K562 (cell line): Measurements from ENCODE around the gene NPC1L1. TPM values are rescaled to one million over a fixed set of nuclear protein-coding genes. Genes with fewer than 3 reads are reported as not detected.

ENCODE experiments used
- CTBP1 ChIP-seq: fragments of 450-650 bp; IDR thresholded peaks from 2 replicates; pipeline ENCODE4 v1.6.1; 2016; ENCODE audit warnings: borderline replicate concordance
- IRF1 ChIP-seq: sonication (generic); formaldehyde crosslinking; IDR thresholded peaks from 2 replicates; pipeline ENCODE4 v1.8.0; 2022; ENCODE audit warnings: missing genetic modification reagents, mild to moderate bottlenecking, borderline replicate concordance
- MCM5 ChIP-seq: fragments of 450-650 bp; IDR thresholded peaks from 2 replicates; pipeline ENCODE4 v1.6.1; 2016; ENCODE audit warnings: low read depth
- MTF1 ChIP-seq: fragments of 250-450 bp; sonication (Bioruptor Pico); IDR thresholded peaks from 2 replicates; pipeline ENCODE4 v1.9.0; 2021; ENCODE audit warnings: moderate library complexity, mild to moderate bottlenecking, inconsistent platforms, borderline replicate concordance
- NFE2 ChIP-seq: IDR thresholded peaks from 2 replicates; pipeline ENCODE4 v1.6.1; 2014; ENCODE audit warnings: antibody characterized with exemption, low read depth
- PHF21A ChIP-seq: fragments of 450-650 bp; IDR thresholded peaks from 2 replicates; pipeline ENCODE4 v1.6.1; 2017; ENCODE audit warnings: low read depth, borderline replicate concordance
- TAF7 ChIP-seq: fragments of 450-650 bp; IDR thresholded peaks from 2 replicates; pipeline ENCODE4 v1.6.1; 2016; ENCODE audit warnings: missing genetic modification characterization, missing compliant biosample characterization
- UBTF ChIP-seq, 2 experiments: IDR thresholded peaks; 2 replicates each; pipeline ENCODE4 v1.6.1; 2012; ENCODE audit warnings: improper control_type of control experiment in 2 of 2, low read depth in 2 of 2, low read length in 2 of 2, borderline replicate concordance in 1 of 2
- VEZF1 ChIP-seq: fragments of 200-800 bp; sonication (Bioruptor generic); IDR thresholded peaks from 2 replicates; pipeline ENCODE4 v1.6.1; 2017; ENCODE audit warnings: missing genetic modification characterization, missing compliant biosample characterization
- ZNF134 ChIP-seq: fragments of 250-450 bp; sonication (Bioruptor Pico); conservative IDR thresholded peaks from 2 replicates; pipeline ENCODE4 v1.4.0; 2020
- ZNF143 ChIP-seq: sonication (generic); formaldehyde crosslinking; IDR thresholded peaks from 2 replicates; pipeline ENCODE4 v1.9.0; 2022; ENCODE audit warnings: mild to moderate bottlenecking, missing genetic modification reagents
- ZNF431 ChIP-seq: sonication (generic); formaldehyde crosslinking; IDR thresholded peaks from 2 replicates; pipeline ENCODE4 v1.8.0; 2022; ENCODE audit warnings: mild to moderate bottlenecking, missing genetic modification reagents
- ZNF511 ChIP-seq: sonication (generic); formaldehyde crosslinking; IDR thresholded peaks from 2 replicates; pipeline ENCODE4 v1.8.0; 2022; ENCODE audit warnings: mild to moderate bottlenecking, missing genetic modification reagents
- ZNF518B ChIP-seq: fragments of 250-450 bp; sonication (Bioruptor Pico); IDR thresholded peaks from 2 replicates; pipeline ENCODE4 v1.5.0; 2021; ENCODE audit warnings: mild to moderate bottlenecking, moderate library complexity
- ZNF655 ChIP-seq: fragments of 250-450 bp; sonication (Bioruptor Pico); IDR thresholded peaks from 2 replicates; pipeline ENCODE4 v1.5.0; 2021
- polyA plus RNA-seq, 8 experiments: library from polyadenylated mRNA; depleted of rRNA in 4 of 8; stranded (reverse) in 5 of 8; unstranded in 3 of 8; fragments of >200 nt; fragmentation: Nextera tagmentation in 2 of 8; fragmentation: Illumina TruSeq in 1 of 8; extraction: Ambion mirVana in 2 of 8; extraction: Trizol in 1 of 8; gene quantifications; 2 replicates each; pipeline versions ENCODE4 v1.2.1 to v1.2.3, GENCODE V29; 2011 to 2014; ENCODE audit warnings: inconsistent platforms in 1 of 8, missing spikeins in 1 of 8
- total RNA-seq, 7 experiments: library from RNA; depleted of rRNA in 6 of 7; stranded (reverse); fragments of >200 nt in 6 of 7; fragmentation: Illumina TruSeq in 2 of 7; extraction: Trizol in 2 of 7; gene quantifications; 2 replicates each; pipeline versions ENCODE4 v1.2.1 to v1.2.3, GENCODE V29; 2011 to 2021; ENCODE audit warnings: low replicate concordance in 1 of 7

Gene NPC1L1
- total and polyA plus RNA-seq, 9 of the 15 experiments (the other 6 are each of a cell fraction or from before 2014, with no cell fraction given) = 0.01 to 0.18 (median 0.07) TPM; not detected in 4

GRCh38 chr7:44565097-44565794 lies 24.1 kb upstream of the NPC1L1 start (continued):
- TF ChIP-seq ZNF518B (CRISPR knock-in tag) (no peak), IRF1 (CRISPR knock-in tag) (no peak), MCM5 (no peak), ZNF511 (CRISPR knock-in tag) (peak; percentile 31; the same call in 1 of the 2 replicates), TAF7 (tag) (no peak), NFE2 (no peak), UBTF (IDR thresholded peaks at IDR 0.05; ENCODE audit: borderline replicate concordance in 1 of 2, low read depth in 2 of 2, low read length in 2 of 2) (peak in 1 of 2 experiments; percentile 14; a peak in 1 of 4 replicates), ZNF655 (CRISPR knock-in tag) (no peak), MTF1 (CRISPR knock-in tag) (no peak), ZNF431 (CRISPR knock-in tag) (peak; percentile 33; the same call in 1 of the 2 replicates), ZNF134 (CRISPR knock-in tag) (no peak), CTBP1 (no peak), VEZF1 (CRISPR knock-in tag) (no peak), PHF21A (no peak), ZNF143 (no peak)
